NCI-H748 treated with DMSO at 0.1 percent for 48 hours (cell line): ENCODE data around the gene TSPY3.
"Not testable (repeated sequence)": the region's sequence is repeated elsewhere in the genome, so short reads cannot be mapped to it uniquely, and the experiment has no call there.

Experiments
- DNase-seq: peaks from one replicate; lab custom pipeline; 2025; lab: John Stamatoyannopoulos, UW

Gene TSPY3, protein sequence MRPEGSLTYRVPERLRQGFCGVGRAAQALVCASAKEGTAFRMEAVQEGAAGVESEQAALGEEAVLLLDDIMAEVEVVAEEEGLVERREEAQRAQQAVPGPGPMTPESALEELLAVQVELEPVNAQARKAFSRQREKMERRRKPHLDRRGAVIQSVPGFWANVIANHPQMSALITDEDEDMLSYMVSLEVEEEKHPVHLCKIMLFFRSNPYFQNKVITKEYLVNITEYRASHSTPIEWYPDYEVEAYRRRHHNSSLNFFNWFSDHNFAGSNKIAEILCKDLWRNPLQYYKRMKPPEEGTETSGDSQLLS

DNA sequence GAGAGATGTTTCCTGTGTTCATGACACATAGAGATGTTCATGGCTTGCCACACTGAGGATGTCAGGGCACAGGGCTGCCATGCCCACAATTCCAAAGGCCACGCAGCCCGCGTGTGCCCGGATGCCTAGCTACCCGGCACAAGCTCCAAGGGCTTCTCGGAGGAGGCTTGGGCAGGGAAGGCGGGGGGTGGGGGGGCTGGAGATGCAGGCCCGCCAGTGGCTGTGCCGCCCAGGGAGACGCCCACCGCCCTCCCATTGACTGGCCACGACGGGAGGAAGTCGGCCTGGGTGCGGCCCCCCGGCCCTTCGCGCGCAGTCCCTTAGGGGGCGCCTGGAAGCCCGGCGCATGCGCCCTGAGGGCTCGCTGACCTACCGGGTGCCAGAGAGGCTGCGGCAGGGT, at the start of gene TSPY3:
TSPY3 (plus strand) TSS at position 301 of the 400 bp plus-strand sequence; CDS start at position 347, 46 bp downstream.
- DNase-seq, result not testable (repeated sequence)

DNA sequence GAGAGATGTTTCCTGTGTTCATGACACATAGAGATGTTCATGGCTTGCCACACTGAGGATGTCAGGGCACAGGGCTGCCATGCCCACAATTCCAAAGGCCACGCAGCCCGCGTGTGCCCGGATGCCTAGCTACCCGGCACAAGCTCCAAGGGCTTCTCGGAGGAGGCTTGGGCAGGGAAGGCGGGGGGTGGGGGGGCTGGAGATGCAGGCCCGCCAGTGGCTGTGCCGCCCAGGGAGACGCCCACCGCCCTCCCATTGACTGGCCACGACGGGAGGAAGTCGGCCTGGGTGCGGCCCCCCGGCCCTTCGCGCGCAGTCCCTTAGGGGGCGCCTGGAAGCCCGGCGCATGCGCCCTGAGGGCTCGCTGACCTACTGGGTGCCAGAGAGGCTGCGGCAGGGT, 40.7 kb upstream of the TSPY3 start, which contains the start of gene TSPY8:
TSPY8 (plus strand) TSS at position 301 of the 400 bp plus-strand sequence; CDS start at position 347, 46 bp downstream.
- not testable (repeated sequence) for DNase-seq

DNA sequence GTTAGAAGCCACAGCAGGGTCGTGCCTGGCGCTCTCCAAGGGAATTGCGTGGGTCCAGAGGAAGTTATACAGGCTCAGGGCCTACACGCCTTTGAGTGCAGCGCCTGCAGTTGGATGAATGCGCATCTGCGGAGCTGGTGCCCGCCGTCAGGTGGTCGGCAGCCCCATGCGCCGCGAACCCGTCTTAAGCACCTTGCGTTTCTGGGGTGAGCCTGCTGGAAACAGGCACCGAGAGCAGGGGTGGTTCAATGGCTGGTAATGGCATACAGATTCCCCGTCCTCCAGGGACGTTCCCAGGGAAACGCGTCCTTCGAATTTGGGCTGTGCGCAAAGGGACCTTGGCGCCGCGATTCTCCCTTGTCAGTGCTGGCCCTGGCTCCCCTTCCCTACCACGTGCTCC, 1.7 kb upstream of the TSPY3 start:
- DNase-seq, result not testable (repeated sequence)
